DMS79 treated with DMSO at 0.1 percent for 48 hours (cell line): Measurements from ENCODE around the gene MBD3L2.
"Not testable (repeated sequence)": the region's sequence is repeated elsewhere in the genome, so short reads cannot be mapped to it uniquely, and the experiment has no call there.

Experiments
- DNase-seq: peaks from one replicate; lab custom pipeline; 2025; lab: John Stamatoyannopoulos, UW

MBD3L2 gene

DNA sequence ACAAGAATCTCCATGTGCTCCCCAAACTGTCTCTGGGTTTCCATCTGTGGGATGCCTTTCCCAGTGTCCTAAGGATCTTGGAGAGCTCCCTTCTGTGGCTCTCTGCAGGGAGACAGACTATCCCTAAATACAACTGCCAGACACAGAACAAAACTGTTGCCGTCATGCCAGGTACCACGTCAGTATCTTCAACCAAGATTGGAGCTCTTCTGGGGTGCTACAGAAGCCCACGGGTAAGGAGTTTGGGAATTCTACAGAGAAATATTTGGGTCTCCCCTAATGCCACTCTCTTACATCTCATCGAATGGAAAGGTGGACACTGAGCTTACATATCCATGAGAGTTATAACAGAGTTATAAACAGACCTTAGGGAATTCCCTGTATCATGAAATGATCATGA is 14.2 kb downstream of the MBD3L2 start:
- DNase-seq, result no peak

GRCh38 chr19:7063764-7064418 is 14.8 kb downstream of the MBD3L2 start:
- DNase-seq, result no peak

- not testable (repeated sequence) for DNase-seq
These were observed 18.0 kb downstream of the MBD3L2 start for GRCh38 chr19:7067122-7067521.

- no peak for DNase-seq
These were observed 18.6 kb downstream of the MBD3L2 start for GRCh38 chr19:7067716-7068115.

DNA sequence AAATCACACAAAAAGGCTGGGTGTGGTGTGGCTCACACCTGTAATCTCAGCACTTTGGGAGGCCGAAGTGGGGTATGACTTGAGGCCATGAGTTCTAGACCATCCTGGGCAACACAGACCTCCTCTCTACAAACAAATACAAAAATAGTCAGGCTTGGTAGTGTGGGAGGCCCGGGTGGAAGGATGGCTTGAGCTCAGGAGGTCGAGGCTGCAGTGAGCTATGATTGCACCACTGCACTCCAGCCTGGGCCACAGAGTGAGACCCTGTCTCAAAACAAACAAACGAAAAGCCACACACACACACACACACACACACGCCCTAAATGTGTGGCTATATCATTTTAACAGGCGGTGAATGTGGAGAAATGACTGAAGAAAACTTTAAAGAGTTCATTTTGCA is 19.5 kb downstream of the MBD3L2 start:
- DNase-seq, result no peak

DNA sequence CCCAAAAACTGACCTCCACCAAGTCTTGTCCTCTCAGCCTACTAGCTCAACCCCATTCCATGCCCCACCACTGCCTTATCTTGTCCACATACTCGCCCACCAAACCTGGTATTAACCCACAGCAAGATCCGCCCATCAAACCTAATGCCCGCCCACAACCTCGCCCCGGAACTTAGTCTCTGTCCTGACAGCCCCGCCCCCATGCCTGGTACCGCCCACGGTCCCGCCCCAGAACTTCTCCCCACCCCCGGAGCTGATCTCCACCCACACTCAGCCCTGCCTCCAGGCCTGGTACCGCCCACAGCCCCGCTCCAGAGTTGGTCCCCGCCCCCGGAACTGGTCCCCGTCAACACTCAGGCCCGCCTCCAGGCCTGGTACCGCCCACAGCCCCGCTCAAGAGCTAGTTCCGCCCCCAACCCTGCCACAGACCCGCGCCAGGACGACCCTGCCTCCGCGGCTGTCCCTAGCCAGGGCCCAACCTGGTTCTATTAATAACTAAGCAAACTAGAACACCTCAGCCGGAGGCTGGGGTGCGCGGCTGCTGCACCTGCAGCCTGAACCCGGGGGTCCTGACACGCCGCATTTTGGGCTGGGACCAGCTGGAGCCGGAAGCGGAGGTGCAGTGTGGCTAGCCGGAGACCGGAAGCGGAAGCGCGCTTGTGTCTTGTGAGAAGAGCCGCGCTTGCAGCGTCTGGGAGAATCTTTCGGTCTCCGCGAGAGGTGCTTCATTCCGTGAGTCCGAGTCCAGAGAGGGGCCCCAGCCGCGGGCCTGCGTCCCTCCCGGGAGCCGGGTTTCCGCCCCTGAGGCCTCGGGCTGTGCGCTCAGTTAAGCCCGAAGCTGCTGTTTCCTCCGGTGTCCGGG is 20.2 kb downstream of the MBD3L2 start, which contains the start of gene ZNF557:
TSS of gene ZNF557 (plus strand) at position 662 of the 862 bp plus-strand sequence. CDS start 5,372 bp downstream, outside the sequence.
- peak; percentile 91 for DNase-seq

DNA sequence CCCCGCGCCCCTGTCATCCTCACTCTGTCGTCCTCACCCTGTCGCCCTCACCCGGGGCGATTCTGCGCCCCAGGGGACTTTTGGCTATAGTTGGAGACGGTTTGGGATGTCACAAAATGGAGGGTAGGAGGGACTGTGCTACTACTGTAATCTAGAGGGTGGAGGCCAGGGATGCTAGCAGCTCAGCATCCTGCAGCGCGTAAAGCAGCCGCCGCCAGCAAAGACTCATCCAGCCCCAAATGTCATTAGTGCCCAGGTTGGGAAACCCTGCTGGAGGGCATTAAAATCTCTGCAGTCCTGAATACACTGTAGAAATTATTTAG is 20.7 kb downstream of the MBD3L2 start:
- DNase-seq, result no peak

GRCh38 chr19:7072541-7072940 is 23.4 kb downstream of the MBD3L2 start:
- no peak for DNase-seq

GRCh38 chr19:7074705-7075282 is 25.7 kb downstream of the MBD3L2 start:
- DNase-seq, result no peak

DNA sequence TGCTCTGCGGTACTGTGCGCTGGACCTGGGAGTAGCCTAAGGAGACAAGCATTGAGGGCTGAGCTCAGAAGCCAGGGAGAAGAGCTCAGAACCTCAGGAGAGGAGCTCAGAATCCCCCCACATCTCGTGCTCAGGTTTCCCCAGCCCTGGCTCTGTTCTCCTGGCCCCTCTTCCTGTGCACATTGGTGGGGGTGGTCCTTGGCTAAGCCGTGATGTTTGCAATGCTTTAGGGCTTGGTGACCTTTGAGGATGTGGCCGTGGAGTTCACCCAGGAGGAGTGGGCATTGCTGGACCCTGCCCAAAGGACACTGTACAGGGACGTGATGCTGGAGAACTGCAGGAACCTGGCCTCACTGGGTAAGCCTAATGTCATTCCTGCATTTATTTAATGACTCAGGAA is 27.0 kb downstream of the MBD3L2 start:
- no peak for DNase-seq

DNA sequence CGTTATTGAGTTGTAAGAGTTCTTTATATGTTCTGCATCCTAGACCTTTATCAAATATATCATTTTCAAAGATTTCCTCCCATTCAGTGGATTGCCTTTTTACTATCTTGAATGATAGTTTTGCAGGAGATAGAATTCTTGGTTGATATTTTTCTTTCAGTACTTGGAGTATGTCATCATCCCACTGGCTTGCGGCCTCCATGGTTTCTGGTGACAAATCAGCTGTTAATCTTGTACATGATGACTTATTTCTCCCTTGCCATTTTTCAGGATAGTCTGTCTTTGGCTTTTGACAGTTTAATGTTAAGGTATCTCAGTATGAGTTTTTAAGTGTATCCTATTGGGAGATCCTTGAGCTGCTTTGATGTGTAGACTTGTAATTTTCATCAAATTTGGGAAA is 28.9 kb downstream of the MBD3L2 start:
- DNase-seq, result no peak

DNA sequence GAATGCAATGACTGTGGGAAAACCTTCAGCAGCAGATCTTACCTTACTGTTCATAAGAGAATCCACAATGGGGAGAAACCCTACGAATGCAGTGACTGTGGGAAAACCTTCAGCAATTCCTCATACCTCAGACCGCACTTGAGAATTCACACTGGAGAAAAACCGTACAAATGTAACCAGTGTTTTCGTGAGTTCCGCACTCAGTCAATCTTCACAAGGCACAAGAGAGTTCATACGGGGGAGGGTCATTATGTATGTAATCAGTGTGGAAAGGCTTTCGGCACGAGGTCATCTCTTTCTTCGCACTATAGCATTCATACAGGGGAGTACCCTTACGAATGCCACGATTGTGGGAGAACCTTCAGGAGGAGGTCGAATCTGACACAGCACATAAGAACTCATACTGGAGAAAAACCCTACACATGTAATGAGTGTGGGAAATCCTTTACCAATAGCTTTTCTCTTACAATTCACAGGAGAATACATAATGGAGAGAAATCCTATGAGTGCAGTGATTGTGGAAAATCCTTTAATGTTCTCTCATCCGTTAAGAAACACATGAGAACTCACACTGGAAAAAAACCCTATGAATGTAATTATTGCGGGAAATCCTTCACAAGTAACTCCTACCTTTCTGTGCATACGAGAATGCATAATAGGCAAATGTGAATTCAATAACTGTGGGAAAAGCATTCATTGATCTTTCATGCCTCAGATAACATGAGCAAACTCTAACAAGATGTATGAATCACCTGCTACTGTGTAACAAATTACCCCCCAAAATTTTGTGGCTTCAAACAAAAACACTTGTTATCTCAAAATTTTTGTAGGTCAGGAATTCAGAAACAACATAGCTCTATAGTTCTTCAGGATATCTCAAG is 34.2 kb downstream of the MBD3L2 start:
- no peak for DNase-seq

- DNase-seq, result no peak
These were observed 39.9 kb downstream of the MBD3L2 start for GRCh38 chr19:7088999-7089398.

DNA sequence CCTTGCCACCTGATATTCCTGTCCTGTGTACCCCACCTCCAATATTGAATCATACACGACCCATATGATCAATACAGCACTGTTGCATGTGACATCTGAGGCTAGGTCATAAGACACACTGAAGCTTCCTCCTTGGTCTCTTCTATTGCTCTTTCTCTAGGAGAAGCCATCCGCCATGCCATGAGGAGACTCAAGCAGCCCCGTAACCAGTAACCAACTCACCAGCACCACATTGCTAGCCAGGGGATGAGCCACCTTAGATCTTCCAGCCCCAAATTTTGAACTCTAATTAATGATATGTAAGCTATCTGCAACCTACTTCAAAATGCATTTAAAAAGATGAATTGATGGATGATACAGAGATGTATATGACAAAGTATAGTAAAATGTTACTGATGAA is 49.0 kb downstream of the MBD3L2 start:
- no peak for DNase-seq

DNA sequence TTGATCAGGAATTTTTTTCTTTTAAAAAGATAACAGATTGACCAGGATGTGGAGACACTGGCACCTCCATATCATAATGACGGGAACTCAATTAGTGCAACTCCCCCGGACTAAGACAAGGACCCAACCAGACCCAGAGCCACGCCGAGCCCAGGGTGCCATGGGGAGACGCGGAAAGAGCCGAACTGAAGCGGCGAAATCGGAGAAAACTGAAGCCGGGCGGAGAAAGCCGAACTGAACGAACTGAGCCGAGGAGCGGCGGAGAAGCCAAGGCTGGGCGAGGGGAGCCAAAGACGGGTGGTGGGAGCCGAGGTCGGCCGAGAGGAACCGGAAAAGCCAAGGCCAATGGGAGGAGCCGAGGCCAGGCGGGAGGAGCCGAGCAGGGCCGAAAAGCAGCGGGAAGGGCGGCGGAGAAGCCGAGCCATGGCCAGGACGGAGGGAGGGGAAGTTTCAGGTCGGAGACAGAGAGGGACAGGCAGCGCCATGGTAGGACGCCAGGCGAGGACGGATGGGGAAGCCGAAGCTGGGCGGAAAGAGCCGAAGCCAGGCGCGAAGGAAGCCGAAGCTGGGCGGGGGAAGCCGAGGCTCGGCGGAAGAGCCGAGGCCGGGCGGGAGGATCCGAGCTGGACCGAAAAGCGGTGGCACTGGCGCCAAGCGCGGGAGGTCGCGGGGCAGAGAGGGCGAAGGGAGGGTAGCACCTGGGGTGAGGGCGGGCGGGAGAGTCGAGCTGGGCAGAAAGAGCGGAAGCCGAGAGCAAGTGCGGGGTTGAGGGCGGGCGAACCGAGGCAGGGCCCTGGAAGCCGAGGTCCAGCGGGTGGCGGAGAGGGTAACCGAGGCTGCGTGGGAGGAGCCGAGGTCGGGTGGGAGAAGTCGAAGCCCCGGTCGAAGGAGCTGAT is 49.8 kb downstream of the MBD3L2 start:
- DNase-seq, result peak; percentile 98

DNA sequence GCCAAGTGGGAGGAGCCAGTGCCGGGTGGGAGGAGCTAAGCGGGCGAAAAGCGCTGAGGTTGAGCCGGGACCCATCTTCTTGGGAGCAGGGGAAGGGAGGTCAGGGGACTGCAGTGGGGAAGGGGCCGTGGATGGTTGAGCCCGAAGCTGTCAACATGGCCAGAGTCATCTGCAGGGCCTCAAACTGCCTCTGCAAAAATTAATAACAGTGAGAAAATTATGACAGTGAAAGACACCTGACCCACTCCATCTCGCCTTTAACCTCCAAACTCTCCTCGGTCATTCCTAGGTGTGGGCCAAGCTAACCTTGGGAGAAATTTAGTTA is 50.4 kb downstream of the MBD3L2 start:
- DNase-seq, result no peak
